ENCODE data around the gene HS2ST1.
A peak's percentile ranks its signal among the peaks of the same experiment; 100 is the strongest.

Gene HS2ST1

DNA sequence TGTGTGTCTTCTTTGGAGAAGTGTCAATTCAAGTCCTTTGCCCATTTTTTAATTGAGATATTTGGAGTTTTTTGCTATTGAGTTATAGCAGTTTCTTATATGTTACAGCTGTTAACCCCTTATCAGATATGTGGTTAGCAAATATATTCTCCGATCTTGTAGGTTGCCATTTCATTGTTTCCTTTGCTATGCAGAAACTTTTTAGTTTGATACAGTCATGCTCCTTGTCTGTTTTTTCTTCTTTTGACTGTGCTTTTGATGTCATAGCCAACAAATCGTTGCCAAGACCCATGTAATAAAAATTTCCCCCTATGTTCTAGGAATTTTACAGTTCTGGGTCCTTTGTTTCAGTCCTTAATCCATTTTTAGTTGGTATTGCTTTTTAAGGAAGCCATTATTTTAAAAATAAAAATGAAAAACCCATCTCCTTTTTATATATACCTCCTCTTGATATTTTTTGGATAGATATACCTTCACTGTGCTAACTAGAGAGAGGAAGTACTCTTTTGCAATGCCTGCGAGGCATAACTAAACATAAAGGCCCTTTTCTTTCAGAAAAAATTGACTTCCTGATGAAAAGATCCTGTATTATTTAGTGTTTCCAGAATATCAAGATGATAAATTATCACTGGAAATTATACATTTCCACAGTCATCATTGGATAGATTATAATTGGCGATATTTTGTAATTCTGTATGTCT is 127.8 kb downstream of the HS2ST1 start:
- in situ Hi-C loops (cut with MboI; ENCODE audit: low sequenced_read_pairs, unreplicated experiment) = no loop called here
- no peak for DNase-seq (ENCODE audit: low spot score)
- TF ChIP-seq CTCF (IDR thresholded peaks at IDR 0.05; ENCODE audit: borderline replicate concordance, control extremely low read depth, extremely low read depth, insufficient read depth, missing control alignments) = no peak

GRCh38 chr1:87044424-87044823 is 130.0 kb downstream of the HS2ST1 start:
- TF ChIP-seq CTCF (IDR thresholded peaks at IDR 0.05; ENCODE audit: borderline replicate concordance, control extremely low read depth, extremely low read depth, insufficient read depth, missing control alignments) = no peak
- DNase-seq (ENCODE audit: low spot score) = no peak
- in situ Hi-C loops (cut with MboI; ENCODE audit: low sequenced_read_pairs, unreplicated experiment) = no loop called here

- no peak for TF ChIP-seq CTCF (IDR thresholded peaks at IDR 0.05; ENCODE audit: borderline replicate concordance, control extremely low read depth, extremely low read depth, insufficient read depth, missing control alignments)
- in situ Hi-C loops (cut with MboI; ENCODE audit: low sequenced_read_pairs, unreplicated experiment) = no loop called here
- peak; percentile 10 for DNase-seq (ENCODE audit: low spot score)
Observed at GRCh38 chr1:87044840-87045239, 130.4 kb downstream of the HS2ST1 start.

- in situ Hi-C loops (cut with MboI; ENCODE audit: low sequenced_read_pairs, unreplicated experiment) = no loop called here
- TF ChIP-seq CTCF (IDR thresholded peaks at IDR 0.05; ENCODE audit: borderline replicate concordance, control extremely low read depth, extremely low read depth, insufficient read depth, missing control alignments) = no peak
- peak; percentile 12 for DNase-seq (ENCODE audit: low spot score)
Observed at GRCh38 chr1:87045761-87046304, 131.4 kb downstream of the HS2ST1 start.

GRCh38 chr1:87046951-87047350 is 132.5 kb downstream of the HS2ST1 start:
- no peak for DNase-seq (ENCODE audit: low spot score)
- in situ Hi-C loops (cut with MboI; ENCODE audit: low sequenced_read_pairs, unreplicated experiment) = no loop called here
- TF ChIP-seq CTCF (IDR thresholded peaks at IDR 0.05; ENCODE audit: borderline replicate concordance, control extremely low read depth, extremely low read depth, insufficient read depth, missing control alignments) = no peak

DNA sequence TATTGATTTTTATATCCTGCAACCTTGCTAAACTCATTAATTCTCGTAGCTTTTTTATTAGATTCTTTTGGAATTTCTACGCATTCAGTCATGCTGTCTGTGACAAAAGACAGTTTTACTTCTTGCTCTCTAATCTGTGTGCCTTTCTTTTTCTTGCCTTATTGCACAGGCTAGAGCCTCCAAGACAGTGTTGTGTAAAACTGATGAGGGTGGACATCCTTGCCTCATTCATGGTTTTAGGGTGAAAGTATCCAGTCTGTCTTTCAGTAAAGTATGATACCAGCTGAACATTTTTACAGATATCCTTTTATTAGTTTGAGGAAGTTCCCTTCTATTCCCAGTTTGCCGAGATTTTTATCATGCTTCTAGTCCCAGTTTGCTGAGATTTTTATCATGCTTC is 133.8 kb downstream of the HS2ST1 start:
- no peak for DNase-seq (ENCODE audit: low spot score)
- TF ChIP-seq CTCF (IDR thresholded peaks at IDR 0.05; ENCODE audit: borderline replicate concordance, control extremely low read depth, extremely low read depth, insufficient read depth, missing control alignments) = no peak
- in situ Hi-C loops (cut with MboI; ENCODE audit: low sequenced_read_pairs, unreplicated experiment) = no loop called here
